ENCODE results near the gene PREP.

The PREP gene

GRCh38 chr6:105357165-105357564 is 45.7 kb downstream of the PREP start (continued):
- TF ChIP-seq MZF1 (tag by site-specific recombination; IDR thresholded peaks at IDR 0.05; ENCODE audit: borderline replicate concordance) (no peak), YY1 (tag by site-specific recombination; IDR thresholded peaks at IDR 0.05) (no peak), ZNF239 (tag by site-specific recombination; IDR thresholded peaks at IDR 0.05) (no peak), ZNF529 (tag by site-specific recombination; IDR thresholded peaks at IDR 0.05; ENCODE audit: insufficient replicate concordance) (no peak)

- POLR2A ChIA-PET = no interaction called here
- TF ChIP-seq ZNF19 (tag by site-specific recombination; IDR thresholded peaks at IDR 0.05; ENCODE audit: low read depth) (no peak), ZBTB1 (tag by site-specific recombination; IDR thresholded peaks at IDR 0.05) (no peak), ZNF223 (tag by site-specific recombination; IDR thresholded peaks at IDR 0.05) (no peak), ZXDB (tag by site-specific recombination; IDR thresholded peaks at IDR 0.05) (no peak), ZNF2 (tag by site-specific recombination; IDR thresholded peaks at IDR 0.05) (no peak), ZNF558 (tag by site-specific recombination; IDR thresholded peaks at IDR 0.05) (no peak), ZNF571 (tag by site-specific recombination; IDR thresholded peaks at IDR 0.05) (no peak), HOXA7 (CRISPR knock-in tag; IDR thresholded peaks at IDR 0.05; ENCODE audit: borderline replicate concordance) (no peak), ZNF501 (tag by site-specific recombination; IDR thresholded peaks at IDR 0.05) (no peak), ZNF423 (tag by site-specific recombination; IDR thresholded peaks at IDR 0.05) (no peak), KLF17 (tag by site-specific recombination; IDR thresholded peaks at IDR 0.05) (no peak), BCL6B (tag by site-specific recombination; IDR thresholded peaks at IDR 0.05) (no peak), ZNF514 (tag by site-specific recombination; IDR thresholded peaks at IDR 0.05) (no peak), ZNF202 (tag by site-specific recombination; IDR thresholded peaks at IDR 0.05; ENCODE audit: borderline replicate concordance) (no peak), ZNF157 (tag by site-specific recombination; IDR thresholded peaks at IDR 0.05) (no peak), ZNF132 (tag by site-specific recombination; IDR thresholded peaks at IDR 0.05; ENCODE audit: borderline replicate concordance) (no peak)
- H3K36me3 ChIP-seq (ENCODE audit: control insufficient read depth in 2 of 2, insufficient read depth in 1 of 2, low read length in 2 of 2) = peaks cover 5 to 59% of the 10 kb centered on the region in 2 experiments
- H3K4me3 ChIP-seq (ENCODE audit: low read depth, low read length) = no peak overlapping the region
- CTCF ChIA-PET = interaction anchor here (1.0 kb wide), 1 partner anchor 34 kb away, joined by 4 read pairs; no protein-coding TSS in a partner anchor
- H3K9me3 ChIP-seq (ENCODE audit: control insufficient read depth, insufficient read depth, low read depth, low read length) = no peaks in the 10 kb centered on the region
- H3K27ac ChIP-seq (ENCODE audit: extremely low read depth, low read depth, low read length) = no peak overlapping the region
- no peaks in the 10 kb centered on the region for H3K4me1 ChIP-seq (ENCODE audit: control insufficient read depth, insufficient read depth, low read length)
Observed at GRCh38 chr6:105352037-105352617, 50.8 kb downstream of the PREP start.

- ChIA-PET CTCF (interaction anchor here (0.7 to 1.6 kb wide), 2 partner anchors 15 to 692 kb away, joined by 3 to 6 read pairs; no protein-coding TSS in a partner anchor), POLR2A (no interaction called here)
- Histone ChIP-seq H3K4me1 (ENCODE audit: control insufficient read depth, insufficient read depth, low read length) (no peaks in the 10 kb centered on the region), H3K9me3 (ENCODE audit: control insufficient read depth, insufficient read depth, low read depth, low read length) (no peaks in the 10 kb centered on the region), H3K27ac (ENCODE audit: extremely low read depth, low read depth, low read length) (no peak overlapping the region), H3K36me3 (ENCODE audit: control insufficient read depth in 2 of 2, insufficient read depth in 1 of 2, low read length in 2 of 2) (peaks cover 5 to 41% of the 10 kb centered on the region in 2 experiments), H3K4me3 (ENCODE audit: low read depth, low read length) (no peak overlapping the region)
- TF ChIP-seq ZSCAN18 (tag by site-specific recombination; IDR thresholded peaks at IDR 0.05) (no peak), ZNF626 (tag by site-specific recombination; IDR thresholded peaks at IDR 0.05) (no peak), ZNF433 (tag by site-specific recombination; IDR thresholded peaks at IDR 0.05; ENCODE audit: low read depth) (no peak), ZBTB7A (tag by site-specific recombination; IDR thresholded peaks at IDR 0.05; ENCODE audit: low read depth) (no peak), ZNF311 (tag by site-specific recombination; IDR thresholded peaks at IDR 0.05; ENCODE audit: borderline replicate concordance) (no peak), ZNF791 (tag by site-specific recombination; IDR thresholded peaks at IDR 0.05) (no peak), PBX3 (CRISPR knock-in tag; IDR thresholded peaks at IDR 0.05) (no peak), ZBTB1 (tag by site-specific recombination; IDR thresholded peaks at IDR 0.05) (no peak), ZNF114 (tag by site-specific recombination; IDR thresholded peaks at IDR 0.05) (no peak), MYNN (tag by site-specific recombination; IDR thresholded peaks at IDR 0.05; ENCODE audit: borderline replicate concordance) (no peak), ZNF155 (tag by site-specific recombination; IDR thresholded peaks at IDR 0.05) (no peak), ZNF335 (tag by site-specific recombination; conservative IDR thresholded peaks at IDR 0.05) (no peak), ZBTB17 (tag by site-specific recombination; IDR thresholded peaks at IDR 0.05) (no peak), ZNF157 (tag by site-specific recombination; IDR thresholded peaks at IDR 0.05) (no peak)
Observed at GRCh38 chr6:105348897-105349296, 54.0 kb downstream of the PREP start.
